ES-I3 (cell line): ENCODE measurements around the gene PMPCA.

Source experiments
- H3K36me3 ChIP-seq: 2 replicates; pipeline ENCODE4 v1.6.1; 2013; ENCODE audit warnings: mild to moderate bottlenecking, low read length, control low read depth, moderate library complexity; ENCODE audit not compliant: insufficient read depth
- H3K4me1 ChIP-seq: 2 replicates; pipeline ENCODE4 v1.6.1; 2013; ENCODE audit warnings: mild to moderate bottlenecking, control low read depth, low read length; ENCODE audit not compliant: insufficient read depth
- H3K9ac ChIP-seq: 2 replicates; pipeline ENCODE4 v1.6.1; 2013; ENCODE audit warnings: low read depth, mild to moderate bottlenecking, low read length, moderate library complexity
- H3K9me3 ChIP-seq: 2 replicates; pipeline ENCODE4 v1.6.1; 2013; ENCODE audit warnings: mild to moderate bottlenecking, low read length, moderate library complexity; ENCODE audit not compliant: control insufficient read depth, insufficient read depth

The PMPCA gene

GRCh38 chr9:136470792-136471469 lies 60.5 kb downstream of the PMPCA start:
- H3K4me1 ChIP-seq = no peaks in the 10 kb centered on the region
- no peak overlapping the region for H3K9ac ChIP-seq
- H3K36me3 ChIP-seq = peaks cover 44% of the 10 kb centered on the region
- H3K9me3 ChIP-seq = no peaks in the 10 kb centered on the region

- H3K9me3 ChIP-seq = no peaks in the 10 kb centered on the region
- H3K9ac ChIP-seq = no peak overlapping the region
- H3K4me1 ChIP-seq = no peaks in the 10 kb centered on the region
- H3K36me3 ChIP-seq = peaks cover 49% of the 10 kb centered on the region
These were observed 61.5 kb downstream of the PMPCA start for GRCh38 chr9:136471802-136472487.

- Histone ChIP-seq H3K4me1 (no peaks in the 10 kb centered on the region), H3K9me3 (no peaks in the 10 kb centered on the region), H3K36me3 (peaks cover 55% of the 10 kb centered on the region), H3K9ac (no peak overlapping the region)
These were observed 62.3 kb downstream of the PMPCA start for GRCh38 chr9:136472640-136473353.

GRCh38 chr9:136473354-136473721 lies 62.9 kb downstream of the PMPCA start:
- peaks cover 55% of the 10 kb centered on the region for H3K36me3 ChIP-seq
- no peak overlapping the region for H3K9ac ChIP-seq
- no peaks in the 10 kb centered on the region for H3K9me3 ChIP-seq
- no peaks in the 10 kb centered on the region for H3K4me1 ChIP-seq
